T follicular helper cell (primary cell): ENCODE measurements around the gene ZBTB17.
"Not testable (repeated sequence)": the region's sequence is repeated elsewhere in the genome, so short reads cannot be mapped to it uniquely, and the experiment has no call there.

ENCODE experiments used
- DNase-seq: peaks from one replicate; pipeline ENCODE4 v3.0.0-alpha.2; 2020; ENCODE audit warnings: low read depth

Gene ZBTB17

GRCh38 chr1:15988856-15989736 is 13.2 kb upstream of the ZBTB17 start:
- no peak for DNase-seq

GRCh38 chr1:15985611-15986297 is 9.9 kb upstream of the ZBTB17 start:
- DNase-seq = no peak

GRCh38 chr1:15983275-15983674 is 7.4 kb upstream of the ZBTB17 start:
- DNase-seq = no peak

GRCh38 chr1:15981679-15982078 is 5.8 kb upstream of the ZBTB17 start:
- DNase-seq = no peak

- DNase-seq = not testable (repeated sequence)
Measured at GRCh38 chr1:15977947-15978346, 2.0 kb upstream of the ZBTB17 start.

- peak; percentile 45 for DNase-seq
Measured at GRCh38 chr1:15975358-15975804, 520 bp downstream of the ZBTB17 start.

GRCh38 chr1:15974855-15975254 is 1.0 kb downstream of the ZBTB17 start:
- DNase-seq = no peak

GRCh38 chr1:15973772-15974171 is 2.1 kb downstream of the ZBTB17 start:
- no peak for DNase-seq

GRCh38 chr1:15972409-15972808 is 3.5 kb downstream of the ZBTB17 start:
- DNase-seq = no peak

- no peak for DNase-seq
Measured at GRCh38 chr1:15970911-15971310, 5.0 kb downstream of the ZBTB17 start.

- no peak for DNase-seq
Measured at GRCh38 chr1:15969321-15969880, 6.5 kb downstream of the ZBTB17 start.

- no peak for DNase-seq
Measured at GRCh38 chr1:15968172-15968571, 7.7 kb downstream of the ZBTB17 start.

- DNase-seq = no peak
Measured at GRCh38 chr1:15966956-15967344, 9.0 kb downstream of the ZBTB17 start.

- DNase-seq = no peak
Measured at GRCh38 chr1:15966081-15966955, 9.6 kb downstream of the ZBTB17 start.

GRCh38 chr1:15965228-15965767 is 10.6 kb downstream of the ZBTB17 start:
- DNase-seq = no peak

GRCh38 chr1:15963968-15964648 is 11.8 kb downstream of the ZBTB17 start:
- no peak for DNase-seq

GRCh38 chr1:15963363-15963967 is 12.4 kb downstream of the ZBTB17 start:
- no peak for DNase-seq

GRCh38 chr1:15962671-15963362 is 13.1 kb downstream of the ZBTB17 start:
- no peak for DNase-seq

- DNase-seq = no peak
Measured at GRCh38 chr1:15962176-15962575, 13.7 kb downstream of the ZBTB17 start.

GRCh38 chr1:15961492-15961891 is 14.4 kb downstream of the ZBTB17 start:
- DNase-seq = no peak
